Renal cortical epithelial cell (primary cell): ENCODE data around the gene DCAF17. TPM values are rescaled to one million over a fixed set of nuclear protein-coding genes. Genes with fewer than 3 reads are reported as not detected.
A peak's percentile ranks its signal among the peaks of the same experiment; 100 is the strongest.
"Not testable (repeated sequence)": the region's sequence is repeated elsewhere in the genome, so short reads cannot be mapped to it uniquely, and the experiment has no call there.

ENCODE experiments used
- DNase-seq: peaks from one replicate; pipeline ENCODE4 v3.0.0-alpha.2; 2011; ENCODE audit warnings: low read depth
- total RNA-seq: library from RNA; depleted of rRNA; stranded (reverse); fragments of >200 nt; gene quantifications from 2 replicates; pipeline ENCODE4 v1.2.3, GENCODE V29; 2014

The DCAF17 gene
- total RNA-seq, 1 donor from 2014 or later = 29.2 TPM

- DNase-seq = no peak
Observed at GRCh38 chr2:171459498-171459897, 25.5 kb downstream of the DCAF17 start.

- DNase-seq = no peak
Observed at GRCh38 chr2:171460537-171460936, 26.5 kb downstream of the DCAF17 start.

- peak; percentile 32 for DNase-seq
Observed at GRCh38 chr2:171469176-171469575, 35.1 kb downstream of the DCAF17 start.

GRCh38 chr2:171470129-171470528, 36.1 kb downstream of the DCAF17 start:
- DNase-seq = no peak

GRCh38 chr2:171475979-171476378, 42.0 kb downstream of the DCAF17 start:
- DNase-seq = no peak

- no peak for DNase-seq
Observed at GRCh38 chr2:171478345-171478744, 44.3 kb downstream of the DCAF17 start.

GRCh38 chr2:171479154-171479814, 45.3 kb downstream of the DCAF17 start:
- DNase-seq = no peak

- DNase-seq = no peak
Observed at GRCh38 chr2:171480908-171481307, 46.9 kb downstream of the DCAF17 start.

- DNase-seq = no peak
Observed at GRCh38 chr2:171482308-171482707, 48.3 kb downstream of the DCAF17 start.

- peak; percentile 3 for DNase-seq
Observed at GRCh38 chr2:171482877-171483276, 48.9 kb downstream of the DCAF17 start.

- DNase-seq = no peak
Observed at GRCh38 chr2:171483793-171484192, 49.8 kb downstream of the DCAF17 start.

- no peak for DNase-seq
Observed at GRCh38 chr2:171485116-171485515, 51.1 kb downstream of the DCAF17 start.

- DNase-seq = no peak
Observed at GRCh38 chr2:171487201-171487600, 53.2 kb downstream of the DCAF17 start.

GRCh38 chr2:171487803-171488259, 53.8 kb downstream of the DCAF17 start:
- DNase-seq = no peak

- no peak for DNase-seq
Observed at GRCh38 chr2:171490577-171490976, 56.6 kb downstream of the DCAF17 start.

GRCh38 chr2:171491292-171491691, 57.3 kb downstream of the DCAF17 start:
- DNase-seq = no peak

- DNase-seq = no peak
Observed at GRCh38 chr2:171492664-171493063, 58.6 kb downstream of the DCAF17 start.

GRCh38 chr2:171497664-171498063, 63.6 kb downstream of the DCAF17 start:
- not testable (repeated sequence) for DNase-seq

- DNase-seq = peak; percentile 7
Observed at GRCh38 chr2:171505374-171505773, 71.3 kb downstream of the DCAF17 start.

- DNase-seq = no peak
Observed at GRCh38 chr2:171509945-171510731, 76.1 kb downstream of the DCAF17 start.

GRCh38 chr2:171512014-171512413, 78.0 kb downstream of the DCAF17 start:
- DNase-seq = no peak

GRCh38 chr2:171512683-171513195, 78.7 kb downstream of the DCAF17 start:
- no peak for DNase-seq

GRCh38 chr2:171513719-171514160, 79.7 kb downstream of the DCAF17 start:
- DNase-seq = no peak
